ENCODE measurements around the gene NCKAP5. TPM values are rescaled to one million over a fixed set of nuclear protein-coding genes. Genes with fewer than 3 reads are reported as not detected.

The NCKAP5 gene
- total and polyA plus RNA-seq, 2 of the 8 experiments (the other 6 are each of a cell fraction or from before 2014, with no cell fraction given): 0.27 to 0.86 TPM

DNA sequence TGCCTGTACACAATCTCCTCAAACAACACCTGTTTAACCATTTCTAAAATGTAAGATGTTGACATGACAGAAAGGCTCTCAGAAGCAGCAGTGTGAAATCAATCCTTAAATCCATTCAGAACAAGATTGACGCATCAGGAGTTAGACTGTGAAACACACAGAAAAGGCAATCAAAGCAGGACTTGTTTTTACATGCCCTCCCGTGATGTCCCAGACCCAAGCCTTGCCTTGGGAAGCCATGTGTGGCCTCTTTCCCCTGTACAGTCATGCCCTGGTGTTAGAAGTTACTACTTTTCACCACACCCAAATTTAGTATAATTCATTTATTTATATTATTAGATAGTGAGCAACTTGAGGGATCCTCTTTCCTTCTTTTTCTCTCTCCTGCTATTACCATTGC is 115.7 kb downstream of the NCKAP5 start:
- H2BK120ac ChIP-seq (replicated peaks; ENCODE audit: low read depth, low read length): no peak overlapping the region
- CTCF ChIA-PET (ENCODE audit: partially characterized antibody): no interaction called here
- H4K5ac ChIP-seq (ENCODE audit: insufficient read length, low read depth, low read length): no peak overlapping the region
- FAIRE-seq (no peak), DNase-seq (ENCODE audit: low read depth in 1 of 2, low spot score in 2 of 2) (no peak)
- no peak overlapping the region for H2BK12ac ChIP-seq (ENCODE audit: low read depth, low read length)
- H3K4ac ChIP-seq (replicated peaks; ENCODE audit: insufficient read length, low read depth, low read length): no peak overlapping the region
- H3K36me3 ChIP-seq (ENCODE audit: control insufficient read depth in 2 of 4, insufficient read depth in 4 of 4, low read length in 3 of 4): no peaks in the 10 kb centered on the region
- no peak overlapping the region for H3K56ac ChIP-seq (replicated peaks; ENCODE audit: insufficient read length, low read depth, low read length)
- WGBS, 2 experiments (ENCODE audit: extremely low coverage in 1 of 2, insufficient coverage in 1 of 2, insufficient read length in 1 of 2, insufficient replicate concordance in 2 of 2, low coverage in 1 of 2, low lambda C conversion rate in 2 of 2, missing lambda C conversion rate in 1 of 2): 95% methylated on average over 2 of the region's 2 CpGs; no CpG with 5 or more reads in 1 of the 2 experiments
- no peaks in the 10 kb centered on the region for H3K79me2 ChIP-seq (ENCODE audit: control insufficient read depth in 1 of 2, insufficient read depth in 2 of 2, low read length in 2 of 2)
- H3K23me2 ChIP-seq (ENCODE audit: low read depth, low read length): no peaks in the 10 kb centered on the region
- no peak overlapping the region for H3K4me2 ChIP-seq (ENCODE audit: insufficient read depth in 1 of 2, low read depth in 2 of 2, low read length in 2 of 2)
- H3K79me1 ChIP-seq (ENCODE audit: low read depth, low read length): no peaks in the 10 kb centered on the region
- H2AFZ ChIP-seq (ENCODE audit: low read length): no peak overlapping the region; the same call in 1 of the 2 replicates
- no peak overlapping the region for H3K23ac ChIP-seq (ENCODE audit: insufficient read length)
- H3K27me3 ChIP-seq (replicated peaks in 1 of 4; ENCODE audit: control insufficient read depth in 3 of 4, extremely low read depth in 1 of 4, insufficient read depth in 3 of 4, low read length in 3 of 4): no peaks in the 10 kb centered on the region
- no peak overlapping the region for H2BK5ac ChIP-seq (ENCODE audit: low read depth, low read length)
- H3K18ac ChIP-seq (ENCODE audit: extremely low read depth, low read length): no peak overlapping the region
- H4K8ac ChIP-seq (ENCODE audit: extremely low read depth, insufficient read depth, low read length): no peak overlapping the region
- H3K14ac ChIP-seq (ENCODE audit: insufficient read length): no peak overlapping the region
- H2BK15ac ChIP-seq (ENCODE audit: low read length): no peak overlapping the region
- no peaks in the 10 kb centered on the region for H4K20me1 ChIP-seq (replicated peaks in 1 of 2; ENCODE audit: control insufficient read depth in 1 of 2, insufficient read depth in 2 of 2, low read length in 2 of 2)
- H3K27ac ChIP-seq (ENCODE audit: low read depth, low read length): no peak overlapping the region
- H3K4me1 ChIP-seq (replicated peaks in 1 of 4; ENCODE audit: control insufficient read depth in 3 of 4, insufficient read depth in 4 of 4, low read length in 3 of 4): no peaks in the 10 kb centered on the region
- H2BK20ac ChIP-seq (ENCODE audit: low read length): no peak overlapping the region
- no peak overlapping the region for H2AK5ac ChIP-seq (ENCODE audit: low read depth, low read length)
- H3K9me3 ChIP-seq (ENCODE audit: insufficient read depth in 2 of 2, low read depth in 1 of 2, low read length in 1 of 2): no peaks in the 10 kb centered on the region
- H3K4me3 ChIP-seq (ENCODE audit: extremely low read depth in 1 of 4, insufficient read depth in 2 of 4, low read depth in 3 of 4, low read length in 4 of 4): no peak overlapping the region
- no peak overlapping the region for H4K91ac ChIP-seq (replicated peaks; ENCODE audit: insufficient read length, low read length)
- POLR2A ChIA-PET (ENCODE audit: partially characterized antibody): no interaction called here
- no peak overlapping the region for H3K9ac ChIP-seq (replicated peaks in 1 of 4; ENCODE audit: extremely low read depth in 1 of 4, low read depth in 3 of 4, low read length in 3 of 4)
- TF ChIP-seq EGR1 (IDR thresholded peaks at IDR 0.05; ENCODE audit: borderline replicate concordance, low read depth, low read length) (no peak), CREB1 (IDR thresholded peaks at IDR 0.05) (no peak), CHD2 (IDR thresholded peaks at IDR 0.05; ENCODE audit: low read length) (no peak), CTCF (IDR thresholded peaks at IDR 0.05; ENCODE audit: control extremely low read depth in 1 of 3, insufficient read depth in 1 of 3, low read depth in 1 of 3, low read length in 3 of 3) (no peak), PHF8 (conservative IDR thresholded peaks at IDR 0.05; ENCODE audit: low read depth, low read length) (no peak), RXRA (IDR thresholded peaks at IDR 0.05; ENCODE audit: insufficient read depth, low read depth, low read length) (no peak), MAFK (IDR thresholded peaks at IDR 0.05; ENCODE audit: low read depth, low read length) (no peak), SIX5 (IDR thresholded peaks at IDR 0.05; ENCODE audit: low read depth, low read length) (no peak), TBP (IDR thresholded peaks at IDR 0.05; ENCODE audit: low read depth, low read length) (no peak)
- TF ChIP-seq, protein P1, sequence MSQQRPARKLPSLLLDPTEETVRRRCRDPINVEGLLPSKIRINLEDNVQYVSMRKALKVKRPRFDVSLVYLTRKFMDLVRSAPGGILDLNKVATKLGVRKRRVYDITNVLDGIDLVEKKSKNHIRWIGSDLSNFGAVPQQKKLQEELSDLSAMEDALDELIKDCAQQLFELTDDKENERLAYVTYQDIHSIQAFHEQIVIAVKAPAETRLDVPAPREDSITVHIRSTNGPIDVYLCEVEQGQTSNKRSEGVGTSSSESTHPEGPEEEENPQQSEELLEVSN (IDR thresholded peaks at IDR 0.05): no peak
- TF ChIP-seq, protein P2, sequence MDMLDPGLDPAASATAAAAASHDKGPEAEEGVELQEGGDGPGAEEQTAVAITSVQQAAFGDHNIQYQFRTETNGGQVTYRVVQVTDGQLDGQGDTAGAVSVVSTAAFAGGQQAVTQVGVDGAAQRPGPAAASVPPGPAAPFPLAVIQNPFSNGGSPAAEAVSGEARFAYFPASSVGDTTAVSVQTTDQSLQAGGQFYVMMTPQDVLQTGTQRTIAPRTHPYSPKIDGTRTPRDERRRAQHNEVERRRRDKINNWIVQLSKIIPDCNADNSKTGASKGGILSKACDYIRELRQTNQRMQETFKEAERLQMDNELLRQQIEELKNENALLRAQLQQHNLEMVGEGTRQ (IDR thresholded peaks at IDR 0.05; ENCODE audit: low read length): no peak
